Fibroblast of pulmonary artery (primary cell): ENCODE measurements around the gene DYNC1LI2.

Experiments used
- DNase-seq: peaks from one replicate; pipeline ENCODE4 v3.0.0-alpha.2; 2010; ENCODE audit warnings: low read depth
- H3K4me3 ChIP-seq: replicated peaks from 2 replicates; pipeline ENCODE4 v1.5.1; 2011; ENCODE audit warnings: low read depth, mild to moderate bottlenecking, control low read depth, low read length, moderate library complexity
- TF ChIP-seq, protein P1 (sequence below): IDR thresholded peaks from 2 replicates; pipeline ENCODE4 v1.5.1; 2011; ENCODE audit warnings: mild to moderate bottlenecking, control low read depth, low read length, inconsistent platforms; ENCODE audit errors: missing control alignments

Gene DYNC1LI2

DNA sequence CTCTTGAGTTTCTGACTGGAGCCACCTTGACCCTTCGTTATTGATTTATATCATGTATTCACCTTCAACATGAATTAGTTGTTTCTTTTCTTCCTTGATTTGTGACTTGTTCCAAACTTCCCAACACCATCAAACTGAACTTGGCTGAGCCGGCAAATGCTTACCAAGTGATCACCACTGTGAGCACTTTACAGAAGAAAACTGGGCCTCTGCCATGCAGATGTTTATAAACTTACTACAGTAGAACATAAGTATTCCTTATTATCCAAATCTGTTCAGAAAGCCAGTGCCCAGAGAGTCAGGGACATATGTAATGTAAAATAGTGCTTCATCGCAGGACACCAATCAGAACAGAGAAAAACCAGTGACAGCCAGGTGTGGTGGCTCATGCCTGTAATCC is 74.8 kb downstream of the DYNC1LI2 start:
- DNase-seq = no peak
- TF ChIP-seq, protein P1, sequence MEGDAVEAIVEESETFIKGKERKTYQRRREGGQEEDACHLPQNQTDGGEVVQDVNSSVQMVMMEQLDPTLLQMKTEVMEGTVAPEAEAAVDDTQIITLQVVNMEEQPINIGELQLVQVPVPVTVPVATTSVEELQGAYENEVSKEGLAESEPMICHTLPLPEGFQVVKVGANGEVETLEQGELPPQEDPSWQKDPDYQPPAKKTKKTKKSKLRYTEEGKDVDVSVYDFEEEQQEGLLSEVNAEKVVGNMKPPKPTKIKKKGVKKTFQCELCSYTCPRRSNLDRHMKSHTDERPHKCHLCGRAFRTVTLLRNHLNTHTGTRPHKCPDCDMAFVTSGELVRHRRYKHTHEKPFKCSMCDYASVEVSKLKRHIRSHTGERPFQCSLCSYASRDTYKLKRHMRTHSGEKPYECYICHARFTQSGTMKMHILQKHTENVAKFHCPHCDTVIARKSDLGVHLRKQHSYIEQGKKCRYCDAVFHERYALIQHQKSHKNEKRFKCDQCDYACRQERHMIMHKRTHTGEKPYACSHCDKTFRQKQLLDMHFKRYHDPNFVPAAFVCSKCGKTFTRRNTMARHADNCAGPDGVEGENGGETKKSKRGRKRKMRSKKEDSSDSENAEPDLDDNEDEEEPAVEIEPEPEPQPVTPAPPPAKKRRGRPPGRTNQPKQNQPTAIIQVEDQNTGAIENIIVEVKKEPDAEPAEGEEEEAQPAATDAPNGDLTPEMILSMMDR = no peak
- H3K4me3 ChIP-seq = no peak overlapping the region

DNA sequence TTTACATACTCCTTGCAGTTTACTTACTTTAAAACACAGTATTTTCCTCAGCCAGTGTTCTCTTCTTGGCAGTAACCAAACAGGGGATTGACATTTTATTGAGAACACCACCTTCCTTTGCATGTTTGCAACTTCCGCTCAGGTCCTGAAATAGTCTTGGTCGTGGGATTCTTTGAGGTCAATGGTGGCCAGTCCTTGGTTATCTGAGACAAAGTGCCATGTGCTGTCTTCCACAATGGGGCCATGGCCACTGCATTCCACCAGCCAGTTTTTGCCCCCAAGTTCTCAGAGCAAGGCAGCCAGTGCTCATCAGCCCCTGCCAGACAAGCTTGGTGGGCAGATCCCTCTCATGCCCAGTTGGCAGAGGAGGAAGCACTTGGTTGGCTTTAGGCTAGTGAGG is 77.7 kb downstream of the DYNC1LI2 start:
- DNase-seq = no peak

More for the DNA sequence above, 77.7 kb downstream of the DYNC1LI2 start:
- TF ChIP-seq, protein P1 = no peak
- no peak overlapping the region for H3K4me3 ChIP-seq
